ENCODE results near the gene ACSF3.
"Not testable (repeated sequence)": the region's sequence is repeated elsewhere in the genome, so short reads cannot be mapped to it uniquely, and the experiment has no call there.

ACSF3 gene

DNA sequence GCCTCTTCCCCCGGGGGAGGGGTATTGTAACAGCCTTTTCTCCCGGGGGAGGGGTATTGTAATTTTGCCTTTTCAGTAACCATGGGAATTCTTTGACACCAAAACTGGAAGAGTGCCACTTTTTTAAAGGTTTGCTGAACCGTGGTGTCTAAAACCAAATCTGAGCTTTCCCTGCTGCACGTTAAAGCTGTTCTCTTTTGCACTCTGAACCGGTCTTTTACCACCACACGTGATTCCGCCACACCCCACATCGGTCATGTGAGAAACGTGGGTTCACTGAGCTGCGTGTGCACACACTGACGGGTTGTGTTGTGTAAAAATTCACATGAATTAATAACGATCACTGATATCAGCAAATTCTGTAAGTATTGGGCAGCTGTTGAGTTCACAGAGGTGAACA is 9.2 kb upstream of the ACSF3 start:
- no peak overlapping the region for H3K27ac ChIP-seq (ENCODE audit: low read depth, low read length)
- H3K36me3 ChIP-seq (ENCODE audit: control insufficient read depth, insufficient read depth, low read length): no peaks in the 10 kb centered on the region

GRCh38 chr16:89084814-89085612 is 8.6 kb upstream of the ACSF3 start:
- Histone ChIP-seq H3K36me3 (ENCODE audit: control insufficient read depth, insufficient read depth, low read length) (no peaks in the 10 kb centered on the region), H3K4me1 (ENCODE audit: control insufficient read depth, insufficient read depth, low read length) (no peaks in the 10 kb centered on the region), H3K27ac (ENCODE audit: low read depth, low read length) (no peak overlapping the region), H3K27me3 (ENCODE audit: control insufficient read depth, insufficient read depth, low read length) (peaks cover 6% of the 10 kb centered on the region), H3K4me3 (ENCODE audit: low read length) (no peak overlapping the region), H3K9ac (ENCODE audit: low read length) (no peak overlapping the region)

More for the DNA sequence above, 9.2 kb upstream of the ACSF3 start:
- no peaks in the 10 kb centered on the region for H3K4me1 ChIP-seq (ENCODE audit: control insufficient read depth, insufficient read depth, low read length)
- H3K27me3 ChIP-seq (ENCODE audit: control insufficient read depth, insufficient read depth, low read length): peaks cover 6% of the 10 kb centered on the region
- no peak overlapping the region for H3K9ac ChIP-seq (ENCODE audit: low read length)
- H3K4me3 ChIP-seq (ENCODE audit: low read length): no peak overlapping the region

GRCh38 chr16:89085755-89086154 is 7.9 kb upstream of the ACSF3 start:
- Histone ChIP-seq H3K4me1 (ENCODE audit: control insufficient read depth, insufficient read depth, low read length) (no peaks in the 10 kb centered on the region), H3K27me3 (ENCODE audit: control insufficient read depth, insufficient read depth, low read length) (peaks cover 9% of the 10 kb centered on the region), H3K4me3 (ENCODE audit: low read length) (no peak overlapping the region), H3K27ac (ENCODE audit: low read depth, low read length) (no peak overlapping the region), H3K36me3 (ENCODE audit: control insufficient read depth, insufficient read depth, low read length) (no peaks in the 10 kb centered on the region), H3K9ac (ENCODE audit: low read length) (no peak overlapping the region)

DNA sequence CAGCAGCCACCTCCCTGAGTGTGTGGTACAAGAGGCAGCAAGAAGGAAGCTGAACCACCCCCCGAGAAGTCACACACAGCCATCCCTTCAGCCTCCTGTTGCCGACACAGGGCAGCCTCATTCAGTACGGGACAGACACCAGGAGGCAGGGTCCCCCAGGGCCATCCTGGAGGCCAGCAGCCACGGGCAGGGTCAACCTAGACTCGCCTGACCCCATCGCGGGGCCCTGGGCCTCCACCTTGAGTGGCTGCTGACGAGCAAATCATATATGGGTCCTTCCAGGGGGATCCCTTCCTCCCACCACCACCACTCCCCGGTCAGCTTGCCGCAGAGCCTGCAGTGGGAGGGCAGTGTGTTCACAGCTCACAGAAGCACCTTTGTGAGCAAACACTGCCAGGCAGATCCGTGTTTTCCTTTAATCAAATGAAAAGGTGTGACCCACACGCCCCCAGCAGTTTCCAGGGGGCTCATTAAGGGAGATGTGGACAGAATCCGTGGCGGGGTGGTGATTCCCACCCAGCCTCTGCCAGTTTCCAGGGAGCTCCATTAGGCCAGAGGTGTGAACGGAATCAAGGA is 5.6 kb upstream of the ACSF3 start:
- H3K9ac ChIP-seq (ENCODE audit: low read length): no peak overlapping the region
- peaks cover 9% of the 10 kb centered on the region for H3K27me3 ChIP-seq (ENCODE audit: control insufficient read depth, insufficient read depth, low read length)
- no peak overlapping the region for H3K4me3 ChIP-seq (ENCODE audit: low read length)
- no peak overlapping the region for H3K27ac ChIP-seq (ENCODE audit: low read depth, low read length)
- H3K4me1 ChIP-seq (ENCODE audit: control insufficient read depth, insufficient read depth, low read length): no peaks in the 10 kb centered on the region
- no peaks in the 10 kb centered on the region for H3K36me3 ChIP-seq (ENCODE audit: control insufficient read depth, insufficient read depth, low read length)

GRCh38 chr16:89089120-89089519 is 4.5 kb upstream of the ACSF3 start:
- H3K27ac ChIP-seq (ENCODE audit: low read depth, low read length): no peak overlapping the region
- H3K9ac ChIP-seq (ENCODE audit: low read length): no peak overlapping the region
- no peak overlapping the region for H3K4me3 ChIP-seq (ENCODE audit: low read length)
- H3K4me1 ChIP-seq (ENCODE audit: control insufficient read depth, insufficient read depth, low read length): no peaks in the 10 kb centered on the region
- H3K27me3 ChIP-seq (ENCODE audit: control insufficient read depth, insufficient read depth, low read length): peaks cover 9% of the 10 kb centered on the region
- H3K36me3 ChIP-seq (ENCODE audit: control insufficient read depth, insufficient read depth, low read length): no peaks in the 10 kb centered on the region

DNA sequence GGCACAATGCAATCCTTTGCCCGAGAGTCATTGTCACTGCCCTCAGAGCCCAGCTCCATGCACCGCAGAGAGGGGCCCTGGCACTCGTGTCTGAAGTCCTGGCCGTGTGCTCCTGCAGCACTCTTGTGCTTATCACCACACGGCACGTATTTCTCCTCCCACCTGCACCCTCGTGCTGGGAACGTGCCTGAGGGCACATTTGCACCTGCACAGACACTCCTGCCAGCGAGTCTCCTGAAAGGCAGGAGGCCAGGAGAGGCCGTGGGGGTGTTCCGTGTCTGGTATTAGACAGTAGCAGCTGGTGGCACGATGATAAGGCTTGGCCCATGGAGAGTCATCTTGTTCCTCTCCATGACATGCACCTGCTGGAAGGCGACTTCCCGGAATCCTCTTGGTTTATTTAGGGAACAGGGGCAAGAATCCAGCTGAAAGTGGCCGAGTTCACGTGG is 3.4 kb upstream of the ACSF3 start:
- Histone ChIP-seq H3K4me3 (ENCODE audit: low read length) (no peak overlapping the region), H3K27ac (ENCODE audit: low read depth, low read length) (no peak overlapping the region), H3K36me3 (ENCODE audit: control insufficient read depth, insufficient read depth, low read length) (no peaks in the 10 kb centered on the region), H3K9ac (ENCODE audit: low read length) (no peak overlapping the region), H3K4me1 (ENCODE audit: control insufficient read depth, insufficient read depth, low read length) (peaks cover 7% of the 10 kb centered on the region), H3K27me3 (ENCODE audit: control insufficient read depth, insufficient read depth, low read length) (peaks cover 9% of the 10 kb centered on the region)

DNA sequence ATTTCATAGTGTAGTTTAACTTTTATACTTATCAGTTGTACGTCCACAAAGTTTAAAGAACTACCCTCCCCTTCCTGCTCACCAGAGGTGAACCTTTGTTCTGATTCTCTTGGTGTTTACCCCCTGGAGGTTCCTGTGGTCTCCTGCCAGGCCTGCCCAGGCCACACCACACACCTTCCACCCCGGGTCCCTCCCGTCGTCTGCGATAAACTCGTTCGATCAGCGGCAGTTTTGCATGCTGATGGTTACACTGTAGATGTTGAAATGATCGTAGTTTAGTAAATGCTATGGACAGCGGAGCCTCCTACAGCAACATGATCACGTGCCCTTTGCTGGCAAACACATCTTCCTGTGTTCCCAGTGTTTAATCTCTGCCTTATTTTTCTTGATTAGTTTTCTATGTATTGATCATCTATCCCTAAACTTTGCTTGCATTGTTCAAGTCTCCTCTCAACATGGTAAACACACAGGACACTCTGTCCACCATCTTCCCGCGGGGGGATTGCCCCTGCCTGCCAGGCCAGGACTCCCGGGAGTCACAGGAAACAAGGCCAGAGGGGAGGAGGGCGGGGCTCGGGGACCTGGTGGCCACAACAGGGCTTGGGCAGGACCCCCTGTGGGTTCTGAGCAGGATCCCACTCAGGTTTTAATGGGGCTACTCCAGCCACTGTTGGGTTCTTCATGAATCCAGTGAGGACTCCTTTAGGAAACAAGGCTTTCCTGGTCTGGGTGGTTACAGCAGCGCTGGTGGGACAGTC is 2.8 kb upstream of the ACSF3 start:
- Histone ChIP-seq H3K36me3 (ENCODE audit: control insufficient read depth, insufficient read depth, low read length) (no peaks in the 10 kb centered on the region), H3K9ac (ENCODE audit: low read length) (no peak overlapping the region), H3K4me3 (ENCODE audit: low read length) (no peak overlapping the region), H3K4me1 (ENCODE audit: control insufficient read depth, insufficient read depth, low read length) (peaks cover 7% of the 10 kb centered on the region), H3K27ac (ENCODE audit: low read depth, low read length) (no peak overlapping the region), H3K27me3 (ENCODE audit: control insufficient read depth, insufficient read depth, low read length) (peaks cover 7% of the 10 kb centered on the region)

DNA sequence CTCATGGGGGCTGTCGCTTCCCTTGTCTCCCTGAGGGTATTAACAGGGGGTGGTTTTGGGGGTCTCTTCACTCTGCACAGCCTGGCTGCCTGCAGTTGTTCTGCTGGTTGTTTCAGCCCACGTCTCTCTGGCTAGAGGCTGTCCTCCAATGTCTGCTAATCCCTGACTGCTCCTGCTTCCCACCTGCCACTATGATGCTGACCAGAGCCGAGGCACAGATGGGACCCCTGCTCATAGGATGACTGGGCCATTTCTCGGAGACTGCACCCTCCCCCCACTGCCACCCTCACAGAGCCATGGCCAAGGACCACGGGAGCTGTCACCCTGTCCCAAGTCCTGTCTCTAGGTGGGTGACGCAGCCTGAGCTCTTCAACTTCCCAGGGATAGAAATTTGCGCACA is 1.6 kb upstream of the ACSF3 start:
- Histone ChIP-seq H3K9ac (ENCODE audit: low read length) (no peak overlapping the region), H3K27me3 (ENCODE audit: control insufficient read depth, insufficient read depth, low read length) (peaks cover 7% of the 10 kb centered on the region), H3K36me3 (ENCODE audit: control insufficient read depth, insufficient read depth, low read length) (no peaks in the 10 kb centered on the region), H3K27ac (ENCODE audit: low read depth, low read length) (no peak overlapping the region), H3K4me1 (ENCODE audit: control insufficient read depth, insufficient read depth, low read length) (peaks cover 7% of the 10 kb centered on the region), H3K4me3 (ENCODE audit: low read length) (no peak overlapping the region)

GRCh38 chr16:89093252-89093601 is 425 bp upstream of the ACSF3 start:
- H3K36me3 ChIP-seq (ENCODE audit: control insufficient read depth, insufficient read depth, low read length); H3K27ac ChIP-seq (ENCODE audit: low read depth, low read length); H3K9ac ChIP-seq (ENCODE audit: low read length); H3K27me3 ChIP-seq (ENCODE audit: control insufficient read depth, insufficient read depth, low read length); H3K4me1 ChIP-seq (ENCODE audit: control insufficient read depth, insufficient read depth, low read length): not testable (repeated sequence)
- peak overlapping the region; percentile 73 for H3K4me3 ChIP-seq (ENCODE audit: low read length)

GRCh38 chr16:89094252-89094879 is 714 bp downstream of the ACSF3 start:
- peaks cover 7% of the 10 kb centered on the region for H3K4me1 ChIP-seq (ENCODE audit: control insufficient read depth, insufficient read depth, low read length)
- H3K27ac ChIP-seq (ENCODE audit: low read depth, low read length): no peak overlapping the region
- H3K4me3 ChIP-seq (ENCODE audit: low read length): peak overlapping the region; percentile 73
- no peaks in the 10 kb centered on the region for H3K36me3 ChIP-seq (ENCODE audit: control insufficient read depth, insufficient read depth, low read length)
- H3K27me3 ChIP-seq (ENCODE audit: control insufficient read depth, insufficient read depth, low read length): peaks cover 3% of the 10 kb centered on the region
- H3K9ac ChIP-seq (ENCODE audit: low read length): peak overlapping the region; percentile 16

DNA sequence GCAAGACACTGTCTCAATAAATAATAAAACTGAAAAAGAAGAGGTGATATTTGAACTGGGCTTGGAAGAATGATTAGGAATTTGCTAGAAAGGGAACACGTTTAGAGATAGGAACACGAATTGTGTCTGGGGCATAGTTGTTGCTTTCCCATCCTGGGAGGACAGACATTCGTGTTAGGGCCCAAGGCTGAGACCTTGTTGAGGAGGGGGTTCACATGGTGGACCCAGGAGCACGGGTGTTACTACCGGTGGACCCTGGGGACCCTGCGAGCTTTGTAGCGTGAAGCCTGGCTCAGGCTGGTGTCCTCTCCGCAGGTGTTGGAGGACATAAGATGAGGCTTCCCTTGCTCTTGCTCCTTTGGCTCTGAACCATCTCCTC is 1.2 kb downstream of the ACSF3 start:
- Histone ChIP-seq H3K36me3 (ENCODE audit: control insufficient read depth, insufficient read depth, low read length) (no peaks in the 10 kb centered on the region), H3K27ac (ENCODE audit: low read depth, low read length) (no peak overlapping the region), H3K9ac (ENCODE audit: low read length) (no peak overlapping the region), H3K4me3 (ENCODE audit: low read length) (peak overlapping the region; percentile 73), H3K4me1 (ENCODE audit: control insufficient read depth, insufficient read depth, low read length) (peaks cover 7% of the 10 kb centered on the region), H3K27me3 (ENCODE audit: control insufficient read depth, insufficient read depth, low read length) (peaks cover 3% of the 10 kb centered on the region)

DNA sequence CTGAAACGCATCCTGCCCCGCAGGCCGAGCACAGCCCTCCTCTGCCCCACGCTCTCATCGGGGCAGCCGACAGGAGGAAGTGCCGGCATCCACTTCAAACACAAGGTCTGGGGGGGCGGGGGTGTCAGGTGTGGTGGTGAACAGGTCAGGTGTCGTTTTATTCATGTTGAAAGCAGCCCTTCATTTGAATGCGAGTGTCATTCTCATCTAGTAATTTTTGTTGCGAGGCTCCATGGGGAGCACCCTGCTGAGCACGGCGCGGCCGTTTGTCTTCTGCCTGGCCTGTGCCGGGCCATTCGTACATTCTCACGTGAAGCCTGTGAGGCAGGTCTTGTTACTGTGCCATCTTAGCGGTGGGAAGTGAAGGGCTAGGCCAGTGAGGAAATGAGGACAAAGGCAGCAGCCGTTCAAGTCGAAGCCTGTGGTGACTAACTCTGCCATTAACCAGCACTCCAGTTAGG is 1.9 kb downstream of the ACSF3 start:
- Histone ChIP-seq H3K4me1 (ENCODE audit: control insufficient read depth, insufficient read depth, low read length) (peaks cover 7% of the 10 kb centered on the region), H3K27ac (ENCODE audit: low read depth, low read length) (no peak overlapping the region), H3K36me3 (ENCODE audit: control insufficient read depth, insufficient read depth, low read length) (no peaks in the 10 kb centered on the region), H3K27me3 (ENCODE audit: control insufficient read depth, insufficient read depth, low read length) (no peaks in the 10 kb centered on the region), H3K4me3 (ENCODE audit: low read length) (no peak overlapping the region), H3K9ac (ENCODE audit: low read length) (no peak overlapping the region)
